GM12878 (cell line): ENCODE results near the gene ARPP21. TPM values are rescaled to one million over a fixed set of nuclear protein-coding genes. Genes with fewer than 3 reads are reported as not detected.

Experiments used
- ATAC-seq: fragments of 200-7000 bp; cut with Tn5 transposase; 3 replicates; pipeline ENCODE4 v1.9.1; 2020; ENCODE audit warnings: mild to moderate bottlenecking, moderate library complexity
- BruUV-seq: library from RNA; stranded (reverse); fragments of 400-500 nt; replicated peaks from 2 replicates; lab custom pipeline; 2021; lab: Mats Ljungman, UMichigan
- CTCF ChIA-PET: fragments of 300-600 bp; sonication (Branson Sonifier 250); formaldehyde crosslinking; extraction: SDS; loops from one replicate; lab custom pipeline; 2021; ENCODE audit warnings: inconsistent platforms; lab: Yijun Ruan, JAX
- POLR2A ChIA-PET: fragments of 350-600 bp; formaldehyde crosslinking; extraction: SDS; loops from one replicate; lab custom pipeline; 2021; ENCODE audit warnings: inconsistent platforms; lab: Charles Lee
- RAD21 ChIA-PET: fragments of 300-600 bp; sonication (Branson Sonifier 250); formaldehyde crosslinking; loops from one replicate; lab custom pipeline; 2023; ENCODE audit warnings: antibody characterized with exemption; ENCODE audit not compliant: unreplicated experiment; lab: Charles Lee
- SMC1A ChIA-PET: fragments of 300-600 bp; sonication (Branson Sonifier 250); formaldehyde crosslinking; loops from one replicate; lab custom pipeline; 2023; ENCODE audit not compliant: unreplicated experiment, uncharacterized antibody; lab: Charles Lee
- DNase-seq: peaks from one replicate; pipeline ENCODE4 v3.0.0-alpha.2; 2011; ENCODE audit warnings: low read depth, low spot score
- FAIRE-seq: peaks from 3 replicates; lab custom pipeline; 2011; peaks lifted over from hg19 to GRCh38; lab: Jason Lieb, UNC
- H2AFZ ChIP-seq: 2 replicates; pipeline ENCODE4 v1.6.0; 2011; ENCODE audit warnings: low read depth, low read length, control low read depth; ENCODE audit not compliant: control insufficient read depth
- H3K27ac ChIP-seq: 2 replicates; pipeline ENCODE4 v1.5.1; 2011; ENCODE audit warnings: control low read depth; ENCODE audit not compliant: control insufficient read depth, insufficient read depth
- H3K27me3 ChIP-seq, 2 experiments: replicated peaks in 1 of 2; 2 replicates each; pipeline versions ENCODE4 v1.6.0 to v1.6.1; 2011; ENCODE audit warnings: low read length in 1 of 2; ENCODE audit not compliant: control insufficient read depth in 2 of 2, insufficient read depth in 2 of 2
- H3K36me3 ChIP-seq, 2 experiments: 2 replicates each; pipeline ENCODE4 v1.5.1; 2011; ENCODE audit warnings: low read length in 1 of 2; ENCODE audit not compliant: control insufficient read depth in 2 of 2, insufficient read depth in 2 of 2
- H3K4me1 ChIP-seq: 2 replicates; pipeline ENCODE4 v1.6.1; 2011; ENCODE audit warnings: mild to moderate bottlenecking, low read length, moderate library complexity, mixed read lengths; ENCODE audit not compliant: control insufficient read depth, insufficient read depth
- H3K4me2 ChIP-seq: 2 replicates; pipeline ENCODE4 v1.6.0; 2011; ENCODE audit warnings: control low read depth; ENCODE audit not compliant: control insufficient read depth, insufficient read depth
- H3K4me3 ChIP-seq: fragments of 200-600 bp; sonication (generic); 2 replicates; pipeline ENCODE4 v1.5.1; 2016
- H3K79me2 ChIP-seq: 2 replicates; pipeline ENCODE4 v1.6.0; 2011; ENCODE audit warnings: low read length; ENCODE audit not compliant: control insufficient read depth, insufficient read depth
- H3K9ac ChIP-seq: 2 replicates; pipeline ENCODE4 v1.8.0; 2011; ENCODE audit warnings: low read length, control low read depth, mixed read lengths; ENCODE audit not compliant: control insufficient read depth, insufficient read depth
- H3K9me3 ChIP-seq: replicated peaks from 3 replicates; pipeline ENCODE4 v1.5.1; 2011; ENCODE audit warnings: mild to moderate bottlenecking, low read length; ENCODE audit not compliant: control insufficient read depth, insufficient read depth
- H4K20me1 ChIP-seq: 2 replicates; pipeline ENCODE4 v1.6.0; 2011; ENCODE audit not compliant: control insufficient read depth, insufficient read depth
- BCL3 ChIP-seq: IDR thresholded peaks from 2 replicates; pipeline ENCODE4 v1.6.1; 2011; ENCODE audit warnings: borderline replicate concordance, low read depth, mild to moderate bottlenecking, moderate library complexity, low read length; ENCODE audit not compliant: insufficient read depth, poor library complexity, severe bottlenecking
- GATAD2B ChIP-seq: fragments of 450-650 bp; conservative IDR thresholded peaks from 2 replicates; pipeline ENCODE4 v1.6.1; 2017; ENCODE audit warnings: low read depth, mild to moderate bottlenecking, moderate library complexity
- NBN ChIP-seq: fragments of 450-650 bp; IDR thresholded peaks from 2 replicates; pipeline ENCODE4 v1.6.1; 2016
- NFYA ChIP-seq: IDR thresholded peaks from 2 replicates; pipeline ENCODE4 v1.6.1; 2011; ENCODE audit warnings: low read depth, mild to moderate bottlenecking, low read length, improper control_type of control experiment, borderline replicate concordance
- NKRF ChIP-seq: fragments of 450-650 bp; conservative IDR thresholded peaks from 2 replicates; pipeline ENCODE4 v1.6.1; 2017; ENCODE audit warnings: mild to moderate bottlenecking, moderate library complexity
- PBX3 ChIP-seq: IDR thresholded peaks from 2 replicates; pipeline ENCODE4 v1.6.1; 2011; ENCODE audit warnings: mild to moderate bottlenecking, low read depth, low read length, moderate library complexity; ENCODE audit not compliant: insufficient replicate concordance
- POLR2AphosphoS2 ChIP-seq: IDR thresholded peaks from 2 replicates; pipeline ENCODE4 v1.6.1; 2011; ENCODE audit warnings: low read depth, mild to moderate bottlenecking, low read length, improper control_type of control experiment, moderate library complexity
- POLR2AphosphoS5 ChIP-seq: IDR thresholded peaks from 2 replicates; pipeline ENCODE4 v1.6.1; 2011; ENCODE audit warnings: mild to moderate bottlenecking, low read length, inconsistent platforms
- SREBF1 ChIP-seq: IDR thresholded peaks from 2 replicates; pipeline ENCODE4 v1.6.1; 2012; ENCODE audit warnings: mild to moderate bottlenecking, low read length
- TAF1 ChIP-seq: IDR thresholded peaks from 2 replicates; pipeline ENCODE4 v1.6.1; 2011; ENCODE audit warnings: mild to moderate bottlenecking, low read depth, low read length, borderline replicate concordance
- USF2 ChIP-seq: IDR thresholded peaks from 2 replicates; pipeline ENCODE4 v1.6.1; 2011; ENCODE audit warnings: low read depth, low read length, improper control_type of control experiment, borderline replicate concordance
- ZBTB40 ChIP-seq: fragments of 450-650 bp; IDR thresholded peaks from 2 replicates; pipeline ENCODE4 v1.6.1; 2016; ENCODE audit warnings: mild to moderate bottlenecking, moderate library complexity, borderline replicate concordance
- WGBS: methylation state at CpG from one replicate; pipeline ENCODE4 v1.1.6; 2016; ENCODE audit warnings: low lambda C conversion rate; ENCODE audit not compliant: insufficient replicate concordance, insufficient coverage; ENCODE audit errors: missing lambda C conversion rate; 5-methylcytosine and 5-hydroxymethylcytosine counted together
- in situ Hi-C: fragments of 300-500 bp; cut with MboI; formaldehyde crosslinking; loops from 9 replicates; pipeline ENCODE4 v1.14.3; 2018; ENCODE audit warnings: mixed read lengths
- intact Hi-C: fragments of 100-400 bp; cut with micrococcal nuclease; formaldehyde crosslinking; loops from one replicate; pipeline ENCODE4 v1.14.2; 2022; ENCODE audit not compliant: unreplicated experiment
- polyA plus RNA-seq, 11 experiments: library from polyadenylated mRNA; depleted of rRNA in 4 of 11; unstranded in 6 of 11; stranded (reverse) in 5 of 11; fragments of >200 nt; fragmentation: Nextera tagmentation in 4 of 11; fragmentation: Illumina TruSeq in 1 of 11; extraction: Ambion mirVana in 4 of 11; extraction: Trizol in 1 of 11; gene quantifications; 1 replicate in 1 of 11; 2 replicates in 10 of 11; pipeline versions ENCODE4 v1.2.1 to v1.2.3, GENCODE V29; 2011 to 2016; ENCODE audit warnings: inconsistent platforms in 2 of 11, missing spikeins in 2 of 11, low read depth in 1 of 11
- total RNA-seq, 4 experiments: library from RNA; depleted of rRNA in 3 of 4; stranded (reverse); fragments of >200 nt in 3 of 4; fragmentation: Illumina TruSeq in 1 of 4; extraction: Trizol in 1 of 4; gene quantifications; 2 replicates each; pipeline versions ENCODE4 v1.2.1 to v1.2.3, GENCODE V29; 2013 to 2021
- TF ChIP-seq, protein P1 (sequence below): IDR thresholded peaks from 2 replicates; pipeline ENCODE4 v1.6.1; 2012; ENCODE audit warnings: low read depth, low read length, improper control_type of control experiment

Gene ARPP21
- total and polyA plus RNA-seq, 10 of the 15 experiments (the other 5 are each of a cell fraction or from before 2014, with no cell fraction given), result not detected

GRCh38 chr3:35678643-35679161, 39.4 kb downstream of the ARPP21 start:
- SMC1A ChIA-PET, result no interaction called here
- no peak overlapping the region for H3K27ac ChIP-seq
- no peak overlapping the region for H3K4me2 ChIP-seq
- H4K20me1 ChIP-seq, result no peaks in the 10 kb centered on the region
- no peaks in the 10 kb centered on the region for H3K79me2 ChIP-seq
- no peak overlapping the region for H3K9ac ChIP-seq
- RAD21 ChIA-PET, result no interaction called here
- no TSS peak for BruUV-seq
- no peak overlapping the region for H3K4me3 ChIP-seq
- H3K4me1 ChIP-seq, result no peaks in the 10 kb centered on the region
- H3K9me3 ChIP-seq, result no peaks in the 10 kb centered on the region
- no peaks in the 10 kb centered on the region for H3K36me3 ChIP-seq
- no peak for FAIRE-seq
- intact Hi-C loops, result no loop called here
- CTCF ChIA-PET, result no interaction called here
- DNase-seq, result no peak
- ATAC-seq, result no peak
- WGBS, result 22% methylated on average over 7 of the region's 7 CpGs
- in situ Hi-C loops, result no loop called here
- POLR2A ChIA-PET, result no interaction called here
- no peaks in the 10 kb centered on the region; a peak in 1 of 4 replicates for H3K27me3 ChIP-seq
- no peak overlapping the region for H2AFZ ChIP-seq
- no peak for TF ChIP-seq POLR2AphosphoS2
- TF ChIP-seq, protein P1, sequence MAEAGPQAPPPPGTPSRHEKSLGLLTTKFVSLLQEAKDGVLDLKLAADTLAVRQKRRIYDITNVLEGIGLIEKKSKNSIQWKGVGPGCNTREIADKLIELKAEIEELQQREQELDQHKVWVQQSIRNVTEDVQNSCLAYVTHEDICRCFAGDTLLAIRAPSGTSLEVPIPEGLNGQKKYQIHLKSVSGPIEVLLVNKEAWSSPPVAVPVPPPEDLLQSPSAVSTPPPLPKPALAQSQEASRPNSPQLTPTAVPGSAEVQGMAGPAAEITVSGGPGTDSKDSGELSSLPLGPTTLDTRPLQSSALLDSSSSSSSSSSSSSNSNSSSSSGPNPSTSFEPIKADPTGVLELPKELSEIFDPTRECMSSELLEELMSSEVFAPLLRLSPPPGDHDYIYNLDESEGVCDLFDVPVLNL, result no peak
- no peak for TF ChIP-seq BCL3
- TF ChIP-seq TAF1, result no peak
- TF ChIP-seq NBN, result no peak
- no peak for TF ChIP-seq POLR2AphosphoS5
- no peak for TF ChIP-seq NKRF
- TF ChIP-seq ZBTB40, result no peak
- no peak for TF ChIP-seq PBX3
- no peak for TF ChIP-seq GATAD2B
- TF ChIP-seq SREBF1, result no peak
- TF ChIP-seq USF2, result no peak
- no peak for TF ChIP-seq NFYA
